UCSD-AML1 (cell line): ENCODE results near the gene SDHB.

ENCODE experiments used
- DNase-seq: peaks from one replicate; lab custom pipeline; 2025; ENCODE audit not compliant: unreplicated experiment; lab: John Stamatoyannopoulos, UW

Gene SDHB

GRCh38 chr1:17046334-17046657 is 7.5 kb downstream of the SDHB start:
- no peak for DNase-seq

- no peak for DNase-seq
Observed at GRCh38 chr1:17045634-17046333, 8.0 kb downstream of the SDHB start.

GRCh38 chr1:17045150-17045549 is 8.7 kb downstream of the SDHB start:
- DNase-seq = no peak

- no peak for DNase-seq
Observed at GRCh38 chr1:17043676-17044075, 10.2 kb downstream of the SDHB start.

GRCh38 chr1:17040135-17040534 is 13.7 kb downstream of the SDHB start:
- DNase-seq = no peak

GRCh38 chr1:17039522-17039921 is 14.3 kb downstream of the SDHB start:
- no peak for DNase-seq

GRCh38 chr1:17033481-17033880 is 20.4 kb downstream of the SDHB start:
- no peak for DNase-seq

GRCh38 chr1:17032741-17033140 is 21.1 kb downstream of the SDHB start:
- DNase-seq = no peak

- DNase-seq = no peak
Observed at GRCh38 chr1:17031436-17031835, 22.4 kb downstream of the SDHB start.

GRCh38 chr1:17030206-17030605 is 23.6 kb downstream of the SDHB start:
- DNase-seq = no peak

GRCh38 chr1:17028662-17029188 is 25.1 kb downstream of the SDHB start:
- no peak for DNase-seq

- no peak for DNase-seq
Observed at GRCh38 chr1:17027900-17028299, 25.9 kb downstream of the SDHB start.

- DNase-seq = no peak
Observed at GRCh38 chr1:17027403-17027802, 26.4 kb downstream of the SDHB start.

GRCh38 chr1:17024721-17025120 is 29.1 kb downstream of the SDHB start:
- DNase-seq = no peak

GRCh38 chr1:17023573-17023972 is 30.3 kb downstream of the SDHB start:
- no peak for DNase-seq

GRCh38 chr1:17023102-17023501 is 30.7 kb downstream of the SDHB start:
- DNase-seq = no peak

GRCh38 chr1:17021896-17022295 is 31.9 kb downstream of the SDHB start:
- DNase-seq = no peak

- no peak for DNase-seq
Observed at GRCh38 chr1:17020502-17020901, 33.3 kb downstream of the SDHB start.

GRCh38 chr1:17018849-17019248 is 35.0 kb downstream of the SDHB start:
- DNase-seq = no peak

GRCh38 chr1:17017435-17017834 is 36.4 kb downstream of the SDHB start:
- no peak for DNase-seq

- no peak for DNase-seq
Observed at GRCh38 chr1:17016317-17016661, 37.5 kb downstream of the SDHB start.

- DNase-seq = no peak
Observed at GRCh38 chr1:17014671-17015567, 38.9 kb downstream of the SDHB start.
